HG03060 (cell line): ENCODE results near the gene LIX1L.
"Not testable (repeated sequence)": the region's sequence is repeated elsewhere in the genome, so short reads cannot be mapped to it uniquely, and the experiment has no call there.

Experiments used
- ATAC-seq: cut with Tn5 transposase; IDR thresholded peaks from one replicate; pipeline ENCODE4 v1.9.1; 2021; ENCODE audit warnings: low read depth, moderate number of reproducible peaks; ENCODE audit not compliant: unreplicated experiment

Gene LIX1L

GRCh38 chr1:145942871-145943270 is 14.9 kb downstream of the LIX1L start:
- ATAC-seq = no peak

- no peak for ATAC-seq
Measured at GRCh38 chr1:145942405-145942804, 15.4 kb downstream of the LIX1L start.

GRCh38 chr1:145937436-145937835 is 20.4 kb downstream of the LIX1L start:
- no peak for ATAC-seq

GRCh38 chr1:145936247-145936646 is 21.6 kb downstream of the LIX1L start:
- no peak for ATAC-seq

- no peak for ATAC-seq
Measured at GRCh38 chr1:145935708-145936107, 22.1 kb downstream of the LIX1L start.

GRCh38 chr1:145932522-145933009 is 25.3 kb downstream of the LIX1L start:
- ATAC-seq = not testable (repeated sequence)

- ATAC-seq = no peak
Measured at GRCh38 chr1:145927916-145928643, 29.7 kb downstream of the LIX1L start.

- ATAC-seq = peak; percentile 93
Measured at GRCh38 chr1:145927063-145927886, 30.5 kb downstream of the LIX1L start, which contains the start of gene RBM8A. RBM8A (minus strand) TSS chr1:145927484; CDS start chr1:145927426, 58 bp downstream.

- ATAC-seq = no peak
Measured at GRCh38 chr1:145926686-145927062, 31.1 kb downstream of the LIX1L start.

GRCh38 chr1:145922266-145922665 is 35.6 kb downstream of the LIX1L start:
- ATAC-seq = no peak

GRCh38 chr1:145920297-145920696 is 37.5 kb downstream of the LIX1L start:
- ATAC-seq = not testable (repeated sequence)

- no peak for ATAC-seq
Measured at GRCh38 chr1:145918992-145919939, 38.6 kb downstream of the LIX1L start.

GRCh38 chr1:145918144-145918991 is 39.4 kb downstream of the LIX1L start, which contains the start of gene PEX11B:
PEX11B (minus strand) TSS chr1:145918717; CDS start chr1:145918688, 29 bp downstream.
- peak; percentile 51 for ATAC-seq

GRCh38 chr1:145917595-145917994 is 40.2 kb downstream of the LIX1L start:
- ATAC-seq = no peak

GRCh38 chr1:145916745-145917144 is 41.1 kb downstream of the LIX1L start:
- no peak for ATAC-seq

GRCh38 chr1:145912128-145912641 is 45.6 kb downstream of the LIX1L start:
- ATAC-seq = no peak

- ATAC-seq = no peak
Measured at GRCh38 chr1:145908653-145909052, 49.2 kb downstream of the LIX1L start.

- ATAC-seq = no peak
Measured at GRCh38 chr1:145906954-145907753, 50.7 kb downstream of the LIX1L start.
